Subcutaneous adipose tissue (tissue), 4 donors: ENCODE measurements around the gene RBPMS2. TPM values are rescaled to one million over a fixed set of nuclear protein-coding genes. Genes with fewer than 3 reads are reported as not detected.

Experiments used
- CTCF ChIP-seq: fragments of 450-650 bp; IDR thresholded peaks from one replicate; pipeline ENCODE4 v1.5.1; 2016; ENCODE audit warnings: low read depth, mild to moderate bottlenecking, control low read depth, antibody characterized with exemption, moderate library complexity
- small RNA-seq: library from RNA; depleted of rRNA; stranded (forward); fragments of <200 nt; gene quantifications from one replicate; pipeline ENCODE3, GENCODE V24; 2016
- total RNA-seq, 4 donors: library from RNA; depleted of rRNA; stranded (reverse); fragments of >200 nt; gene quantifications; one replicate each; pipeline ENCODE4 v1.1.0, GENCODE V29; 2016

The RBPMS2 gene
- total RNA-seq, 4 donors from 2014 or later, result 0.98 to 6.4 (median 1.6) TPM

- no peak for TF ChIP-seq CTCF
These were observed 80.6 kb downstream of the RBPMS2 start for GRCh38 chr15:64694816-64695215.

GRCh38 chr15:64693134-64693533 lies 82.3 kb downstream of the RBPMS2 start:
- TF ChIP-seq CTCF, result no peak

- no peak for TF ChIP-seq CTCF
These were observed 83.4 kb downstream of the RBPMS2 start for GRCh38 chr15:64691896-64692565.

GRCh38 chr15:64690578-64691296 lies 84.7 kb downstream of the RBPMS2 start:
- no peak for TF ChIP-seq CTCF

- TF ChIP-seq CTCF, result no peak
These were observed 85.4 kb downstream of the RBPMS2 start for GRCh38 chr15:64690008-64690407.

Small RNAs within 50 kb of the gene (small RNA-seq; reads per million reads assigned to genes)
- gene AC100830.2, result not detected
- not detected for gene MIR1272

Other genes with a start within 250 kb of the RBPMS2 start
- 1 to 10 TPM in 3 of 4 donors, under 1 TPM in 1; 0.16 to 4.0 (median 2.5) TPM for gene PIF1, start 50.1 kb upstream of the RBPMS2 start, total RNA-seq
- gene PLEKHO2, start 66.3 kb upstream of the RBPMS2 start, total RNA-seq, result 10 to 100 TPM; 31.3 to 54.7 (median 36.5) TPM
- 10 to 100 TPM; 13.8 to 27.3 (median 15.2) TPM for gene ANKDD1A, start 136.3 kb upstream of the RBPMS2 start, total RNA-seq
- gene SPG21, start 214.3 kb upstream of the RBPMS2 start, total RNA-seq, result 100 to 1,000 TPM in 1 of 4 donors, 10 to 100 TPM in 3; 89.7 to 127 (median 94.8) TPM